GM12878 (cell line): ENCODE data around the gene TCOF1. TPM values are rescaled to one million over a fixed set of nuclear protein-coding genes. Genes with fewer than 3 reads are reported as not detected.

Experiments
- CREB1 ChIP-seq: IDR thresholded peaks from 2 replicates; pipeline ENCODE4 v1.6.1; 2012; ENCODE audit warnings: low read depth, mild to moderate bottlenecking, inconsistent platforms
- MXI1 ChIP-seq: fragments of 150-350 bp; IDR thresholded peaks from 2 replicates; pipeline ENCODE4 v1.6.1; 2011; ENCODE audit warnings: low read depth, mild to moderate bottlenecking, inconsistent platforms, low read length, improper control_type of control experiment
- MYB ChIP-seq: fragments of 150-350 bp; IDR thresholded peaks from 2 replicates; pipeline ENCODE4 v1.6.1; 2014; ENCODE audit warnings: mild to moderate bottlenecking, low read depth, low read length, borderline replicate concordance
- NR2F1 ChIP-seq: fragments of 450-650 bp; conservative IDR thresholded peaks from 2 replicates; pipeline ENCODE4 v1.6.1; 2017; ENCODE audit warnings: mild to moderate bottlenecking
- RCOR1 ChIP-seq: conservative IDR thresholded peaks from 2 replicates; pipeline ENCODE4 v1.6.1; 2012; ENCODE audit warnings: low read depth, low read length, improper control_type of control experiment
- SIN3A ChIP-seq: IDR thresholded peaks from 2 replicates; pipeline ENCODE4 v1.6.1; 2012; ENCODE audit warnings: low read depth, low read length, improper control_type of control experiment
- TAF1 ChIP-seq: IDR thresholded peaks from 2 replicates; pipeline ENCODE4 v1.6.1; 2011; ENCODE audit warnings: mild to moderate bottlenecking, low read depth, low read length, borderline replicate concordance
- ZBTB11 ChIP-seq: fragments of 450-650 bp; formaldehyde crosslinking; IDR thresholded peaks from 2 replicates; pipeline ENCODE4 v1.5.0; 2022; ENCODE audit warnings: mild to moderate bottlenecking, missing genetic modification characterization
- ZBTB4 ChIP-seq: fragments of 450-650 bp; formaldehyde crosslinking; IDR thresholded peaks from 2 replicates; pipeline ENCODE4 v1.4.0; 2022; ENCODE audit warnings: mild to moderate bottlenecking, moderate library complexity
- ZBTB40 ChIP-seq: fragments of 450-650 bp; IDR thresholded peaks from 2 replicates; pipeline ENCODE4 v1.6.1; 2016; ENCODE audit warnings: mild to moderate bottlenecking, moderate library complexity, borderline replicate concordance
- ZNF207 ChIP-seq: fragments of 450-650 bp; IDR thresholded peaks from 2 replicates; pipeline ENCODE4 v1.6.1; 2014; ENCODE audit warnings: antibody characterized with exemption, mild to moderate bottlenecking, borderline replicate concordance
- ZNF217 ChIP-seq: fragments of 450-650 bp; IDR thresholded peaks from 2 replicates; pipeline ENCODE4 v1.6.1; 2017; ENCODE audit warnings: antibody characterized with exemption, mild to moderate bottlenecking
- ZNF687 ChIP-seq: fragments of 450-650 bp; IDR thresholded peaks from 2 replicates; pipeline ENCODE4 v1.6.1; 2017; ENCODE audit warnings: mild to moderate bottlenecking, moderate library complexity
- ZSCAN29 ChIP-seq: fragments of 450-650 bp; IDR thresholded peaks from 2 replicates; pipeline ENCODE4 v1.6.1; 2017; ENCODE audit warnings: mild to moderate bottlenecking, moderate library complexity
- polyA plus RNA-seq, 11 experiments: library from polyadenylated mRNA; depleted of rRNA in 4 of 11; unstranded in 6 of 11; stranded (reverse) in 5 of 11; fragments of >200 nt; fragmentation: Nextera tagmentation in 4 of 11; fragmentation: Illumina TruSeq in 1 of 11; extraction: Ambion mirVana in 4 of 11; extraction: Trizol in 1 of 11; gene quantifications; 1 replicate in 1 of 11; 2 replicates in 10 of 11; pipeline versions ENCODE4 v1.2.1 to v1.2.3, GENCODE V29; 2011 to 2016; ENCODE audit warnings: inconsistent platforms in 2 of 11, missing spikeins in 2 of 11, low read depth in 1 of 11
- total RNA-seq, 4 experiments: library from RNA; depleted of rRNA in 3 of 4; stranded (reverse); fragments of >200 nt in 3 of 4; fragmentation: Illumina TruSeq in 1 of 4; extraction: Trizol in 1 of 4; gene quantifications; 2 replicates each; pipeline versions ENCODE4 v1.2.1 to v1.2.3, GENCODE V29; 2013 to 2021

Gene TCOF1
- total and polyA plus RNA-seq, 10 of the 15 experiments (the other 5 are each of a cell fraction or from before 2014, with no cell fraction given), result 8.7 to 83.9 (median 38.9) TPM

- TF ChIP-seq ZBTB4 (peak; percentile 14), SIN3A (no peak), MXI1 (peak; percentile 88), TAF1 (peak; percentile 39; the same call in 1 of the 2 replicates), CREB1 (no peak), ZNF687 (peak; percentile 69; the same call in 1 of the 2 replicates), ZNF217 (no peak), ZBTB11 (peak; percentile 47), RCOR1 (0 out of 2 replicates have a peak, but pooled peaks have one; percentile 5), NR2F1 (peak; percentile 12; the same call in 1 of the 2 replicates), MYB (no peak), ZSCAN29 (no peak; the same call in 1 of the 2 replicates), ZNF207 (no peak), ZBTB40 (no peak)
These were observed 53.9 kb downstream of the TCOF1 start (continued) for GRCh38 chr5:150411245-150411979.
